Esophagus (tissue), 2 donors: Measurements from ENCODE around the gene RAB11FIP4. TPM values are rescaled to one million over a fixed set of nuclear protein-coding genes. Genes with fewer than 3 reads are reported as not detected.
A peak's percentile ranks its signal among the peaks of the same experiment; 100 is the strongest.

Experiments used
- H3K27ac ChIP-seq, 2 donors: one replicate each; pipeline ENCODE4 v1.5.1; 2013; ENCODE audit warnings: low read depth in 2 of 2, mild to moderate bottlenecking in 2 of 2, inconsistent platforms in 1 of 2, low read length in 1 of 2, moderate library complexity in 1 of 2
- H3K27me3 ChIP-seq, 2 donors: one replicate each; pipeline ENCODE4 v1.6.1; 2013; ENCODE audit warnings: low read length in 2 of 2, control low read depth in 1 of 2, mild to moderate bottlenecking in 1 of 2; ENCODE audit not compliant: insufficient read depth in 2 of 2, control insufficient read depth in 1 of 2
- H3K36me3 ChIP-seq, 2 donors: one replicate each; pipeline ENCODE4 v1.6.1; 2013; ENCODE audit warnings: low read length in 1 of 2; ENCODE audit not compliant: control insufficient read depth in 2 of 2, insufficient read depth in 2 of 2
- H3K4me1 ChIP-seq, 2 donors: one replicate each; pipeline ENCODE4 v1.6.1; 2013; ENCODE audit warnings: low read length in 1 of 2; ENCODE audit not compliant: control insufficient read depth in 2 of 2, insufficient read depth in 2 of 2
- H3K4me3 ChIP-seq, 2 donors: one replicate each; pipeline ENCODE4 v1.5.1; 2013; ENCODE audit warnings: low read length in 2 of 2, mild to moderate bottlenecking in 2 of 2, low read depth in 1 of 2, moderate library complexity in 1 of 2
- H3K9me3 ChIP-seq, 2 donors: one replicate each; pipeline ENCODE4 v1.6.1; 2013; ENCODE audit warnings: mild to moderate bottlenecking in 2 of 2, low read depth in 1 of 2, low read length in 1 of 2, moderate library complexity in 1 of 2; ENCODE audit not compliant: control insufficient read depth in 2 of 2, insufficient read depth in 1 of 2
- WGBS, 2 donors: extraction: QIAGEN DNeasy Blood & Tissue Kit; methylation state at CpG; one replicate each; pipeline ENCODE4 v1.1.7; 2013; 5-methylcytosine and 5-hydroxymethylcytosine counted together
- polyA plus RNA-seq, 2 donors: library from polyadenylated mRNA; stranded (reverse); fragments of 200-250 nt; gene quantifications; one replicate each; pipeline ENCODE4 v1.2.3, GENCODE V29; 2013
- donor health status: healthy with polysubstance abuse.
- donor health status: Bipolar disorder and iron deficiency.

Gene RAB11FIP4
- polyA plus RNA-seq, 2 donors: 5.0 TPM

GRCh38 chr17:31533546-31534155 lies 142.2 kb downstream of the RAB11FIP4 start:
- Histone ChIP-seq H3K27me3 (no peaks in the 10 kb centered on the region), H3K27ac (peak overlapping the region in 1 of 2 donors; percentile 35), H3K4me3 (no peak overlapping the region), H3K9me3 (no peaks in the 10 kb centered on the region), H3K36me3 (peaks cover 0 to 25% of the 10 kb centered on the region in 2 donors), H3K4me1 (peaks cover 6 to 19% of the 10 kb centered on the region in 2 donors)
- 16 to 20% methylated on average over 10 of the region's 10 CpGs for WGBS, 2 donors

GRCh38 chr17:31534223-31534888 lies 142.9 kb downstream of the RAB11FIP4 start:
- Histone ChIP-seq H3K27me3 (no peaks in the 10 kb centered on the region), H3K4me3 (no peak overlapping the region), H3K36me3 (peaks cover 0 to 19% of the 10 kb centered on the region in 2 donors), H3K27ac (peak overlapping the region in 1 of 2 donors; percentile 35), H3K4me1 (peaks cover 6 to 19% of the 10 kb centered on the region in 2 donors), H3K9me3 (no peaks in the 10 kb centered on the region)
- 51 to 65% methylated on average over 10 of the region's 10 CpGs for WGBS, 2 donors

GRCh38 chr17:31535581-31535981 lies 144.1 kb downstream of the RAB11FIP4 start:
- Histone ChIP-seq H3K36me3 (peaks cover 0 to 8% of the 10 kb centered on the region in 2 donors), H3K4me3 (no peak overlapping the region), H3K4me1 (peaks cover 6 to 19% of the 10 kb centered on the region in 2 donors), H3K27me3 (no peaks in the 10 kb centered on the region), H3K9me3 (no peaks in the 10 kb centered on the region), H3K27ac (no peak overlapping the region)
- 51 to 80% methylated on average over 2 of the region's 2 CpGs for WGBS, 2 donors

DNA sequence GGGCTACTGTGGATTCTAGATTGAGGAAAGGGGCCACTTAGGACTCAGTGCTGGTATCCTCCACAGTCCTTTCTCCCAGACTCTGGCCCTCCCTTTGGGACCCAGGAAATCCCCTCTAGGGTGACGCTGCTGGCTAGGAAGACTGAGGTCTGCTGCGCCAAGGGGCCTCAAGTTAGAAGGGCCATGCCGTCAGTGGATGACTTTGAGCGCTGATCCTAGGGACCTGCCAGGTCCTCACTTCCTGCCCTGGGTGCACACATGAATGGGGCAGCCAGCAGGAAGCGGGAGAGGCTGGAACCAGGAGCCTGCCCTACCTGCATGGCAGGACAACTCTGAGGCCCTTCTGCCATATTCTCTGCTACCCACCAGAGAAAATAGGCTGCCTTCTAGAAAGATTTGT lies 145.0 kb downstream of the RAB11FIP4 start:
- H3K27ac ChIP-seq: no peak overlapping the region
- no peaks in the 10 kb centered on the region for H3K27me3 ChIP-seq
- peaks cover 6 to 24% of the 10 kb centered on the region in 2 donors for H3K4me1 ChIP-seq
- H3K9me3 ChIP-seq: no peaks in the 10 kb centered on the region
- no peak overlapping the region for H3K4me3 ChIP-seq
- 89 to 92% methylated on average over 5 of the region's 5 CpGs for WGBS, 2 donors
- peaks cover 0 to 3% of the 10 kb centered on the region in 2 donors for H3K36me3 ChIP-seq

DNA sequence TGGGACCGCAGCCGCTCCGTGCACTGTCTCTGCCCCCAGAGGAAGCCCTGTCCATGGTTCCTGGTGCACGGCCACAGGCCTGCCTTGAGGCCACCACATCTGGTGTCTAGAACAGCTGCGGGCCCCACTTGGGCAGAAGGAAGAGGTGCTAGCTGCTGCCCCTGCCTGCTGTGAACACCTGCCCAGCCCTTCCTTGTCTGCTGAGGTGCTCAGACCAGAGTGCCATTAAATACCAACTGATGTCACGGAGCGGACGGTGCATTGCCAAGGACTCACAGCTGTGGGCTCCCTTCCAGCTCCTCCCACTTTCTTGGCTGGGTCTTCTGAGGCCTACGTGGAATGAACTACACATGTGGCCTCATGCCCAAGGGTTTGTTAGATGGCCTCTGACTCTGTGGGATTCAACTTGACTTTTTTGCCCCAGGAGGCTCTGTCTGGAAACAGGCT lies 146.1 kb downstream of the RAB11FIP4 start:
- H3K4me3 ChIP-seq: no peak overlapping the region
- H3K9me3 ChIP-seq: no peaks in the 10 kb centered on the region
- H3K27me3 ChIP-seq: no peaks in the 10 kb centered on the region
- peak overlapping the region; percentile 10 to 59 for H3K27ac ChIP-seq
- peaks cover 6 to 27% of the 10 kb centered on the region in 2 donors for H3K4me1 ChIP-seq
- 44 to 46% methylated on average over 9 of the region's 9 CpGs for WGBS, 2 donors
- no peaks in the 10 kb centered on the region for H3K36me3 ChIP-seq

DNA sequence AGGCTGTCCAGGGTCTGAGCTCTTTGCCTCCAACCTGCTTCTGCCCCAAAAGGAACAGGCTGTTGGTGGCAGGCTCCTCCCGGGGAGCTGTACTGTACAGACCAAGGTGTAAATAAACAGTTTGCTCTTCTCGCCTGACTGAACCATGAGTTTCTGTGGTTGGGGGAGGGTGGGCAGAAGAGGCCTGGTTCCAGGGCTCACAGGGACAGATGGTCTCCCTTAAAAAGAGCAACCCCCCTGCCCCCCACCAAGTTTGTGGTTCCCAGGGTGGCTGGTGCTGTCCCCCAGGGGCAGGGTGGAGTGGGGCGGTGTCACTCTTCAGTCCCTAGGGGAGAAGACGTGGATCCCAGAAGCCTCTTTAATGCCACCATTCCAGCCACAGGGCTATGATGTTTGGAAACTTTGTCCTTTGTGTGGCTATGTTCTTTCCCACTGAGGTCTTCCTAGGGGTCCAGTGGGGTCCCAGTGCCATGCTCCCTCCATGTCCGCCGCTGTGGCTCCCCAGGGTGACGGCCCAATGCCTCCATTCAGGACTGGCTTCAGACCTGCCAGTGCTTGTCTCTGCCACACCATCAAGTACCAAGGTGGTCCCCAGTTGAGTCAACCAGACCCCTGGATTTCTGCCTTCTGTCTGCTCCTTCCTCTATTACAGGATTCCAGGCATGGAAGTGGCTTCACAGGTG lies 146.7 kb downstream of the RAB11FIP4 start:
- Histone ChIP-seq H3K4me3 (no peak overlapping the region), H3K4me1 (peaks cover 6 to 26% of the 10 kb centered on the region in 2 donors), H3K9me3 (no peaks in the 10 kb centered on the region), H3K27me3 (no peaks in the 10 kb centered on the region), H3K27ac (peak overlapping the region; percentile 10 to 59), H3K36me3 (no peaks in the 10 kb centered on the region)
- WGBS, 2 donors: 72 to 73% methylated on average over 7 of the region's 7 CpGs

- Histone ChIP-seq H3K4me3 (no peak overlapping the region), H3K27me3 (no peaks in the 10 kb centered on the region), H3K4me1 (peaks cover 6 to 21% of the 10 kb centered on the region in 2 donors), H3K36me3 (no peaks in the 10 kb centered on the region), H3K9me3 (no peaks in the 10 kb centered on the region), H3K27ac (peak overlapping the region in 1 of 2 donors; percentile 15)
- 92 to 97% methylated on average over 9 of the region's 9 CpGs for WGBS, 2 donors
Measured at GRCh38 chr17:31540602-31541307, 149.3 kb downstream of the RAB11FIP4 start.

DNA sequence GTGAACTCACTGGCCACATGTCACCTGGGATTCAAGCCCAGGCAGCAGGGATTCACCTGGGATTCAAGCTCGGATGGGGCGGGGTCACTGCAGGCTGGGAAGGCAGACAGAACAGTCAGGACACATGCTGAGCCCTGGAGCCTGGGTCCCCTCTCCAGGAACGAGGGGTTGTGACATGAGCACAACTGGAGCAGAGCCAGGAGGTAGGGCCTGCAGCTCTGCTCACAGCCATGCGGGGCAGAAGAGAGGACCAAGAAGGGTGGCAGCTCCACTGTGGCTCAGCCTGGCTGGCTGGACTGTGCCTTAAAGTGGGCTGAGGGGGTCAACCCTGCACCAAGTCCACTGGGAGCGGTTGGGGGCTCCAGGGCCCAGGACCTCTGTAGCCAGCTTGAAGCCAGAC lies 150.1 kb downstream of the RAB11FIP4 start:
- no peaks in the 10 kb centered on the region for H3K36me3 ChIP-seq
- H3K27me3 ChIP-seq: no peaks in the 10 kb centered on the region
- no peak overlapping the region for H3K27ac ChIP-seq
- peaks cover 6 to 21% of the 10 kb centered on the region in 2 donors for H3K4me1 ChIP-seq
- 71% methylated on average over 5 of the region's 5 CpGs for WGBS, 2 donors
- H3K9me3 ChIP-seq: no peaks in the 10 kb centered on the region
- no peak overlapping the region for H3K4me3 ChIP-seq

DNA sequence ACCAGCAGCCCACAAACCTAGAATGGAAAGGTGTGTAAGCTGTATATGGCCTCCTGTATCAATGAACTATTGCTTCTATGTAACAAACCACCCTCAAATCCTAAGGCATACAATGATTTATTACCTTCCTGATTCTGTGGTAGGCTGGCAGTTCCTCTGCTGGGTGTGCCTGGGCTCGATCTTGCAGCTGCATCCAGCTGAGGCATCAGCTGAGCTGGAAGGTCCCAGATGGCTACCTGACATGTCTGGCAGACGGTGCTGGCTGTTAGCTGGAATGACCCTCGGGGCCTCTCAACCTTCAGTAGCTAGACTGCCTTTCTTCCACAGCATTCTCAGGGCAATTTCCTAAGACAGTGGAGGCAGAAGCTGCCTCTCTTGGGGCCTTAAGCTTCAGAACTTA lies 152.7 kb downstream of the RAB11FIP4 start:
- H3K27ac ChIP-seq: no peak overlapping the region
- H3K4me1 ChIP-seq: peaks cover 0 to 10% of the 10 kb centered on the region in 2 donors
- H3K4me3 ChIP-seq: no peak overlapping the region
- no peaks in the 10 kb centered on the region for H3K36me3 ChIP-seq
- no peaks in the 10 kb centered on the region for H3K9me3 ChIP-seq
- no peaks in the 10 kb centered on the region for H3K27me3 ChIP-seq
- whole genome bisulfite sequencing, 2 donors: 31 to 33% methylated on average over 3 of the region's 3 CpGs
